OCI-LY1 (cell line): ENCODE measurements around the gene KPNA3.

ENCODE experiments used
- CTCF ChIP-seq: fragments of 200-600 bp; sonication (generic), shearing (Covaris generic); IDR thresholded peaks from 2 replicates; pipeline ENCODE4 v1.5.1; 2017; ENCODE audit warnings: mild to moderate bottlenecking, antibody characterized with exemption, low read length, moderate library complexity, mixed read lengths
- EZH2 ChIP-seq: fragments of 200-600 bp; sonication (generic), shearing (Covaris generic); IDR thresholded peaks from 2 replicates; pipeline ENCODE4 v1.8.0; 2017; ENCODE audit warnings: borderline replicate concordance, mixed run types, mild to moderate bottlenecking, antibody characterized with exemption, low read length, moderate library complexity, mixed read lengths

- no peak for TF ChIP-seq CTCF
- no peak for TF ChIP-seq EZH2
Observed at GRCh38 chr13:49683489-49683888, 109.0 kb downstream of the KPNA3 start.
